ENCODE results near the gene ATP8A2.

Gene ATP8A2

GRCh38 chr13:25741796-25742195, 370.0 kb downstream of the ATP8A2 start:
- H3K27me3 Mint-ChIP-seq = no peaks in the 10 kb centered on the region
- no peaks in the 10 kb centered on the region for H3K9me3 Mint-ChIP-seq
- H3K4me3 Mint-ChIP-seq = no peak overlapping the region

GRCh38 chr13:25742220-25742619, 370.4 kb downstream of the ATP8A2 start:
- no peaks in the 10 kb centered on the region for H3K36me3 Mint-ChIP-seq
- peaks cover 17% of the 10 kb centered on the region for H3K4me1 Mint-ChIP-seq
- H3K27me3 Mint-ChIP-seq = no peaks in the 10 kb centered on the region
- no peak overlapping the region for H3K27ac Mint-ChIP-seq
- no peaks in the 10 kb centered on the region for H3K9me3 Mint-ChIP-seq
- no peak overlapping the region for H3K4me3 Mint-ChIP-seq

More at GRCh38 chr13:25741796-25742195, 370.0 kb downstream of the ATP8A2 start:
- peaks cover 20% of the 10 kb centered on the region for H3K4me1 Mint-ChIP-seq
- H3K27ac Mint-ChIP-seq = no peak overlapping the region
- no peaks in the 10 kb centered on the region for H3K36me3 Mint-ChIP-seq

- Mint-ChIP-seq H3K9me3 (no peaks in the 10 kb centered on the region), H3K27me3 (no peaks in the 10 kb centered on the region), H3K36me3 (no peaks in the 10 kb centered on the region), H3K4me3 (no peak overlapping the region), H3K27ac (no peak overlapping the region), H3K4me1 (peaks cover 9% of the 10 kb centered on the region)
Observed at GRCh38 chr13:25743421-25743820, 371.6 kb downstream of the ATP8A2 start.

- Mint-ChIP-seq H3K4me1 (peaks cover 1% of the 10 kb centered on the region), H3K27ac (no peak overlapping the region), H3K9me3 (no peaks in the 10 kb centered on the region), H3K4me3 (no peak overlapping the region), H3K27me3 (no peaks in the 10 kb centered on the region), H3K36me3 (no peaks in the 10 kb centered on the region)
Observed at GRCh38 chr13:25744178-25744577, 372.4 kb downstream of the ATP8A2 start.

GRCh38 chr13:25746131-25746530, 374.4 kb downstream of the ATP8A2 start:
- H3K27me3 Mint-ChIP-seq = no peaks in the 10 kb centered on the region
- no peak overlapping the region for H3K27ac Mint-ChIP-seq
- no peaks in the 10 kb centered on the region for H3K36me3 Mint-ChIP-seq
- no peak overlapping the region for H3K4me3 Mint-ChIP-seq
- H3K9me3 Mint-ChIP-seq = no peaks in the 10 kb centered on the region
- H3K4me1 Mint-ChIP-seq = no peaks in the 10 kb centered on the region

- no peak overlapping the region for H3K27ac Mint-ChIP-seq
- no peak overlapping the region for H3K4me3 Mint-ChIP-seq
- H3K36me3 Mint-ChIP-seq = no peaks in the 10 kb centered on the region
- H3K4me1 Mint-ChIP-seq = no peaks in the 10 kb centered on the region
- H3K9me3 Mint-ChIP-seq = no peaks in the 10 kb centered on the region
- no peaks in the 10 kb centered on the region for H3K27me3 Mint-ChIP-seq
Observed at GRCh38 chr13:25752957-25753551, 381.3 kb downstream of the ATP8A2 start.

GRCh38 chr13:25753976-25754375, 382.2 kb downstream of the ATP8A2 start:
- H3K4me3 Mint-ChIP-seq = no peak overlapping the region
- no peaks in the 10 kb centered on the region for H3K9me3 Mint-ChIP-seq
- H3K27me3 Mint-ChIP-seq = no peaks in the 10 kb centered on the region
- H3K36me3 Mint-ChIP-seq = no peaks in the 10 kb centered on the region
- no peak overlapping the region for H3K27ac Mint-ChIP-seq
- no peaks in the 10 kb centered on the region for H3K4me1 Mint-ChIP-seq

GRCh38 chr13:25756251-25756650, 384.5 kb downstream of the ATP8A2 start:
- Mint-ChIP-seq H3K27me3 (no peaks in the 10 kb centered on the region), H3K36me3 (no peaks in the 10 kb centered on the region), H3K4me1 (no peaks in the 10 kb centered on the region), H3K9me3 (no peaks in the 10 kb centered on the region), H3K27ac (no peak overlapping the region), H3K4me3 (no peak overlapping the region)

- Mint-ChIP-seq H3K27ac (peak overlapping the region; percentile 63), H3K9me3 (no peaks in the 10 kb centered on the region)
Observed at GRCh38 chr13:25756912-25757311, 385.1 kb downstream of the ATP8A2 start.

GRCh38 chr13:25761041-25761440, 389.3 kb downstream of the ATP8A2 start:
- no peak overlapping the region for H3K4me3 Mint-ChIP-seq
- H3K36me3 Mint-ChIP-seq = no peaks in the 10 kb centered on the region

More at GRCh38 chr13:25756912-25757311, 385.1 kb downstream of the ATP8A2 start:
- H3K4me1 Mint-ChIP-seq = peaks cover 3% of the 10 kb centered on the region
- H3K4me3 Mint-ChIP-seq = no peak overlapping the region
- H3K36me3 Mint-ChIP-seq = no peaks in the 10 kb centered on the region
- no peaks in the 10 kb centered on the region for H3K27me3 Mint-ChIP-seq

GRCh38 chr13:25762281-25762680, 390.5 kb downstream of the ATP8A2 start:
- H3K9me3 Mint-ChIP-seq = no peaks in the 10 kb centered on the region
- H3K27ac Mint-ChIP-seq = peak overlapping the region; percentile 53
- peaks cover 25% of the 10 kb centered on the region for H3K4me1 Mint-ChIP-seq
- H3K4me3 Mint-ChIP-seq = peak overlapping the region; percentile 64
- no peaks in the 10 kb centered on the region for H3K36me3 Mint-ChIP-seq
- H3K27me3 Mint-ChIP-seq = no peaks in the 10 kb centered on the region

More at GRCh38 chr13:25761041-25761440, 389.3 kb downstream of the ATP8A2 start:
- no peaks in the 10 kb centered on the region for H3K9me3 Mint-ChIP-seq
- H3K27me3 Mint-ChIP-seq = no peaks in the 10 kb centered on the region
- H3K27ac Mint-ChIP-seq = no peak overlapping the region
- peaks cover 25% of the 10 kb centered on the region for H3K4me1 Mint-ChIP-seq

- Mint-ChIP-seq H3K27me3 (no peaks in the 10 kb centered on the region), H3K36me3 (no peaks in the 10 kb centered on the region), H3K4me1 (peaks cover 25% of the 10 kb centered on the region), H3K9me3 (no peaks in the 10 kb centered on the region), H3K27ac (peak overlapping the region; percentile 49), H3K4me3 (peak overlapping the region; percentile 39)
Observed at GRCh38 chr13:25762795-25763377, 391.1 kb downstream of the ATP8A2 start.

- Mint-ChIP-seq H3K9me3 (no peaks in the 10 kb centered on the region), H3K4me3 (no peak overlapping the region), H3K27me3 (no peaks in the 10 kb centered on the region), H3K4me1 (peaks cover 25% of the 10 kb centered on the region), H3K36me3 (no peaks in the 10 kb centered on the region), H3K27ac (peak overlapping the region; percentile 6)
Observed at GRCh38 chr13:25764378-25764777, 392.6 kb downstream of the ATP8A2 start.

- H3K36me3 Mint-ChIP-seq = no peaks in the 10 kb centered on the region
Observed at GRCh38 chr13:25765266-25765665, 393.5 kb downstream of the ATP8A2 start.

GRCh38 chr13:25766576-25766975, 394.8 kb downstream of the ATP8A2 start:
- H3K4me1 Mint-ChIP-seq = peaks cover 34% of the 10 kb centered on the region
- H3K27me3 Mint-ChIP-seq = no peaks in the 10 kb centered on the region
- H3K9me3 Mint-ChIP-seq = no peaks in the 10 kb centered on the region
- H3K27ac Mint-ChIP-seq = no peak overlapping the region
- H3K4me3 Mint-ChIP-seq = no peak overlapping the region
- H3K36me3 Mint-ChIP-seq = no peaks in the 10 kb centered on the region

More at GRCh38 chr13:25765266-25765665, 393.5 kb downstream of the ATP8A2 start:
- Mint-ChIP-seq H3K27me3 (no peaks in the 10 kb centered on the region), H3K4me1 (peaks cover 25% of the 10 kb centered on the region), H3K4me3 (no peak overlapping the region), H3K9me3 (no peaks in the 10 kb centered on the region), H3K27ac (no peak overlapping the region)

- Mint-ChIP-seq H3K36me3 (no peaks in the 10 kb centered on the region), H3K9me3 (no peaks in the 10 kb centered on the region), H3K4me1 (peaks cover 35% of the 10 kb centered on the region)
Observed at GRCh38 chr13:25766991-25767390, 395.2 kb downstream of the ATP8A2 start.

More at GRCh38 chr13:25766991-25767390, 395.2 kb downstream of the ATP8A2 start:
- Mint-ChIP-seq H3K27ac (no peak overlapping the region), H3K4me3 (no peak overlapping the region), H3K27me3 (no peaks in the 10 kb centered on the region)
